Fibroblast of mammary gland (primary cell): Measurements from ENCODE around the gene GUCA2B.

Experiments
- DNase-seq: peaks from one replicate; pipeline ENCODE4 v3.0.0-alpha.2; 2010; ENCODE audit warnings: low read depth
- H3K4me3 ChIP-seq: 2 replicates; pipeline ENCODE4 v1.5.1; 2011; ENCODE audit warnings: low read depth, mild to moderate bottlenecking, low read length, moderate library complexity; ENCODE audit not compliant: control insufficient read depth
- CTCF ChIP-seq: conservative IDR thresholded peaks from 2 replicates; pipeline ENCODE4 v1.5.1; 2011; ENCODE audit warnings: low read depth, low read length, inconsistent platforms; ENCODE audit not compliant: control insufficient read depth, insufficient read depth

Gene GUCA2B

GRCh38 chr1:42133390-42133789 is 19.8 kb upstream of the GUCA2B start:
- no peak overlapping the region for H3K4me3 ChIP-seq
- no peak for DNase-seq
- no peak for TF ChIP-seq CTCF

- DNase-seq = no peak
- TF ChIP-seq CTCF = no peak
- no peak overlapping the region for H3K4me3 ChIP-seq
Measured at GRCh38 chr1:42133809-42134526, 19.2 kb upstream of the GUCA2B start.

- DNase-seq = no peak
- no peak for TF ChIP-seq CTCF
- H3K4me3 ChIP-seq = no peak overlapping the region
Measured at GRCh38 chr1:42135426-42135825, 17.8 kb upstream of the GUCA2B start.

GRCh38 chr1:42136466-42136865 is 16.7 kb upstream of the GUCA2B start:
- DNase-seq = no peak
- no peak for TF ChIP-seq CTCF
- no peak overlapping the region for H3K4me3 ChIP-seq

- no peak for TF ChIP-seq CTCF
- DNase-seq = no peak
- H3K4me3 ChIP-seq = no peak overlapping the region
Measured at GRCh38 chr1:42137766-42138165, 15.4 kb upstream of the GUCA2B start.

GRCh38 chr1:42138586-42138985 is 14.6 kb upstream of the GUCA2B start:
- H3K4me3 ChIP-seq = no peak overlapping the region
- DNase-seq = no peak
- TF ChIP-seq CTCF = no peak

- no peak overlapping the region for H3K4me3 ChIP-seq
- DNase-seq = no peak
- TF ChIP-seq CTCF = no peak
Measured at GRCh38 chr1:42139444-42139843, 13.8 kb upstream of the GUCA2B start.
